B cell (primary cell): ENCODE results near the gene GOT1.

Source experiments
- EZH2 ChIP-seq: IDR thresholded peaks from 2 replicates; pipeline ENCODE4 v1.6.1; 2012; ENCODE audit warnings: borderline replicate concordance, low read depth, mild to moderate bottlenecking, moderate library complexity, low read length; ENCODE audit not compliant: insufficient read depth, poor library complexity, severe bottlenecking
- TF ChIP-seq, protein P1 (sequence below): fragments of 200-600 bp; IDR thresholded peaks from one replicate; pipeline ENCODE4 v1.8.0; 2022; ENCODE audit warnings: antibody characterized with exemption, mild to moderate bottlenecking

DNA sequence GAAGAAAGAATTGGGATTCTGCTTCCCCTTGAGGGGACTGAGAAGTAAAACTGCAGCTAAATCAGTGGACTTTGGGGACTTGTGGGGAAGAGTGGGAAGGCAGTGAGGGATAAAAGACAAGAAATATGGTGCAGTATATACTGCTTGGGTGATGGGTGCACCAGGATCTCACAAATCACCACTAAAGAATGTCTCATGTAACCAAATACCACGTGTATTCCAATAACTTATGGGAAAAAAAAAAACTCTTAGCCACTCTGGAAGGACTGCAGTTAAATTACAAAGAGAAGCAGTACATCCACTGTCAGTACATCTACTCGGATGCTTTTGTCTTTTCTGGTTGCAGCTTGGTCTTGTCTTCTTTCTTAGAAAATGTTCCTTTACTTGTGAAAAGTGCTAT lies 27.4 kb upstream of the GOT1 start:
- TF ChIP-seq, protein P1, sequence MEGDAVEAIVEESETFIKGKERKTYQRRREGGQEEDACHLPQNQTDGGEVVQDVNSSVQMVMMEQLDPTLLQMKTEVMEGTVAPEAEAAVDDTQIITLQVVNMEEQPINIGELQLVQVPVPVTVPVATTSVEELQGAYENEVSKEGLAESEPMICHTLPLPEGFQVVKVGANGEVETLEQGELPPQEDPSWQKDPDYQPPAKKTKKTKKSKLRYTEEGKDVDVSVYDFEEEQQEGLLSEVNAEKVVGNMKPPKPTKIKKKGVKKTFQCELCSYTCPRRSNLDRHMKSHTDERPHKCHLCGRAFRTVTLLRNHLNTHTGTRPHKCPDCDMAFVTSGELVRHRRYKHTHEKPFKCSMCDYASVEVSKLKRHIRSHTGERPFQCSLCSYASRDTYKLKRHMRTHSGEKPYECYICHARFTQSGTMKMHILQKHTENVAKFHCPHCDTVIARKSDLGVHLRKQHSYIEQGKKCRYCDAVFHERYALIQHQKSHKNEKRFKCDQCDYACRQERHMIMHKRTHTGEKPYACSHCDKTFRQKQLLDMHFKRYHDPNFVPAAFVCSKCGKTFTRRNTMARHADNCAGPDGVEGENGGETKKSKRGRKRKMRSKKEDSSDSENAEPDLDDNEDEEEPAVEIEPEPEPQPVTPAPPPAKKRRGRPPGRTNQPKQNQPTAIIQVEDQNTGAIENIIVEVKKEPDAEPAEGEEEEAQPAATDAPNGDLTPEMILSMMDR: no peak
- no peak for TF ChIP-seq EZH2
